Measurements from ENCODE around the gene ZNF536. TPM values are rescaled to one million over a fixed set of nuclear protein-coding genes. Genes with fewer than 3 reads are reported as not detected.

ZNF536 gene
- total RNA-seq, 4 donors from 2014 or later = 0.44 to 7.4 (median 0.88) TPM

GRCh38 chr19:30376272-30376671, 4.1 kb downstream of the ZNF536 start:
- Histone ChIP-seq H3K27me3 (peaks cover 0 to 56% (median 0%) of the 10 kb centered on the region in 4 donors), H3K4me1 (peaks cover 0 to 10% (median 0%) of the 10 kb centered on the region in 3 donors), H3K4me3 (no peak overlapping the region), H3K36me3 (no peaks in the 10 kb centered on the region), H3K9me3 (no peaks in the 10 kb centered on the region), H3K27ac (no peak overlapping the region)
- WGBS, 2 donors = 58 to 74% methylated on average over 4 of the region's 4 CpGs
- no peak for DNase-seq
- intact Hi-C loops (cut with DNase I) = no loop called here
- TF ChIP-seq CTCF (IDR thresholded peaks at IDR 0.05) (no peak), POLR2A (IDR thresholded peaks at IDR 0.05) (no peak)

GRCh38 chr19:30376826-30377425, 4.7 kb downstream of the ZNF536 start:
- H3K27ac ChIP-seq = no peak overlapping the region
- no peak for TF ChIP-seq CTCF (IDR thresholded peaks at IDR 0.05)
- TF ChIP-seq POLR2A (IDR thresholded peaks at IDR 0.05) = no peak
- peaks cover 0 to 10% (median 0%) of the 10 kb centered on the region in 3 donors for H3K4me1 ChIP-seq
- no peaks in the 10 kb centered on the region for H3K9me3 ChIP-seq
- no peak overlapping the region for H3K4me3 ChIP-seq
- WGBS, 2 donors = 92% methylated on average over 9 of the region's 15 CpGs
- no peaks in the 10 kb centered on the region for H3K36me3 ChIP-seq
- peaks cover 0 to 56% (median 0%) of the 10 kb centered on the region in 4 donors for H3K27me3 ChIP-seq
- intact Hi-C loops (cut with DNase I) = no loop called here
- DNase-seq = no peak

GRCh38 chr19:30378701-30379100, 6.5 kb downstream of the ZNF536 start:
- peaks cover 0 to 41% (median 0%) of the 10 kb centered on the region in 4 donors for H3K27me3 ChIP-seq
- H3K4me1 ChIP-seq = peaks cover 0 to 10% (median 0%) of the 10 kb centered on the region in 3 donors
- no peak overlapping the region for H3K27ac ChIP-seq
- H3K36me3 ChIP-seq = no peaks in the 10 kb centered on the region
- WGBS, 2 donors = 76 to 79% methylated on average over 4 of the region's 4 CpGs
- no peak for TF ChIP-seq CTCF (IDR thresholded peaks at IDR 0.05)
- no peak for TF ChIP-seq POLR2A (IDR thresholded peaks at IDR 0.05)
- DNase-seq = no peak
- intact Hi-C loops (cut with DNase I) = no loop called here
- no peak overlapping the region for H3K4me3 ChIP-seq
- H3K9me3 ChIP-seq = no peaks in the 10 kb centered on the region

- peaks cover 0 to 5% (median 0%) of the 10 kb centered on the region in 3 donors for H3K4me1 ChIP-seq
- H3K27me3 ChIP-seq = peaks cover 0 to 27% (median 0%) of the 10 kb centered on the region in 4 donors
- intact Hi-C loops (cut with DNase I) = no loop called here
- TF ChIP-seq POLR2A (IDR thresholded peaks at IDR 0.05) (no peak), CTCF (IDR thresholded peaks at IDR 0.05) (no peak)
- H3K36me3 ChIP-seq = no peaks in the 10 kb centered on the region
- no peak overlapping the region for H3K27ac ChIP-seq
- 46 to 67% methylated on average over 5 to 10 of the region's 14 CpGs for WGBS, 2 donors
- H3K4me3 ChIP-seq = no peak overlapping the region
- DNase-seq = no peak
- no peaks in the 10 kb centered on the region for H3K9me3 ChIP-seq
Observed at GRCh38 chr19:30379841-30380610, 7.8 kb downstream of the ZNF536 start.

- Histone ChIP-seq H3K4me1 (no peaks in the 10 kb centered on the region), H3K36me3 (no peaks in the 10 kb centered on the region), H3K4me3 (no peak overlapping the region), H3K9me3 (no peaks in the 10 kb centered on the region), H3K27ac (no peak overlapping the region), H3K27me3 (peaks cover 0 to 14% (median 0%) of the 10 kb centered on the region in 4 donors)
- intact Hi-C loops (cut with DNase I) = no loop called here
- WGBS, 2 donors = 69 to 70% methylated on average over 3 to 4 of the region's 4 CpGs
- no peak for TF ChIP-seq POLR2A (IDR thresholded peaks at IDR 0.05)
- no peak for TF ChIP-seq CTCF (IDR thresholded peaks at IDR 0.05)
- DNase-seq = no peak
Observed at GRCh38 chr19:30381366-30381765, 9.2 kb downstream of the ZNF536 start.

All from esophagus squamous epithelium (tissue), 5 donors.